ENCODE data around the gene PLAAT4.
"Not testable (repeated sequence)": the region's sequence is repeated elsewhere in the genome, so short reads cannot be mapped to it uniquely, and the experiment has no call there.

Gene PLAAT4

GRCh38 chr11:63537293-63538101, 889 bp downstream of the PLAAT4 start:
- DNase-seq (ENCODE audit: low read depth, low spot score): no peak

DNA sequence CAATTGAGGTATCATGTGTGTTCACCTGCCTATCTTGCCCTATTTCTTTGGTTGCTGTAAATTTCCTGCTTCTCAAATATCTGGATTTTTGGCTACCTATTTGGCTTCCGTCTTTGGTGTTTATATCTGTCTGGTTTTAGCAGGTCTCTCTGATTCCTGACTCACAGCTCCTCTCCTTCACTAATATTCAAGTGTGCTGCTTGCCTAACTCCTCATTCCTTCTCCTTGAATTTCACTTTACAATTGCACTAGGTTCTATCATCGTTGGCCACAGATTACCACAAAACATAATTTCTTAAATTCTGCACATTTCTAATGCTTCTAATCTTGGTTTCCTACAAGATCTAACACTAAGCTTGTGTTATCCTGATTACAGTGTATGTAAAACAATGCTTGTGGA, 5.9 kb downstream of the PLAAT4 start:
- DNase-seq (ENCODE audit: low read depth, low spot score): not testable (repeated sequence)

- no peak for DNase-seq (ENCODE audit: low read depth, low spot score)
Observed at GRCh38 chr11:63543711-63544110, 7.1 kb downstream of the PLAAT4 start.

DNA sequence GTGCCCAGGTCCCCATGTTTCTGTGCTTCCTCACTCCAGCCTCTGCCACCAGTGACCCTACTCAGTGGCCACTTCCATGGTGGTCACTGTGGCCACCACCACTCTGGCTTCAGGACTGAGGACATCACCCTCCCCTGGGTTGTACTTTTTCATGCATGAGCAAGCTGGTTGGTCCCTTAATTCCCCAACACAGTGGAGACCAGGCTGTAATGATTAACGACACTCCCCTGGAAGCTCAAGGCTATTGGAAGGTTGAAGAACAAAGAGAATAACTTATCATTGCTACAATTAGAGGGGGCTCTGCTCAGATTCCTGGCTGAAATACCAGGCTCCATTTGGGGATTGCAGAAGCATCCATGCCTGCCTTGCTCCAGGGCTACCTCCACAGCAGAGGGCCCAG, 10.5 kb downstream of the PLAAT4 start:
- DNase-seq (ENCODE audit: low read depth, low spot score): no peak

DNA sequence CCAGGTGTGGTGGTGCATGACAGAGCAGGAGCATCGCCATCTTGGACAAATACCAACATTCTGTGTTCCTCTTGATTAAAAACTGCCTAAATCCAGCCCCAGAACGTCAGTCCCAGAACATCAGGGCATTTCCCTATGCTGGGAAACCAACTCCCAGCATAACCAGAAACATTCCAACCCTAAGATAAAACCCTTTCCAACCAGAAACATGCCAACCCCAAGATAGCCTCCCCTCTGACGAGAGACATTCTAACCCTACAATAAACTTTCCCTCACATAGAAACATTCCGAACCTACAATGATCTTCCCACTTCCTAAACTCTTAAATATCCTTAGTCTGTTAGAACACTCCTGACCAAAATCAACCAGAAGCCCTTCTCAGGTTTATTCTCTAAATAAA, 11.6 kb downstream of the PLAAT4 start:
- no peak for DNase-seq (ENCODE audit: low read depth, low spot score)

DNA sequence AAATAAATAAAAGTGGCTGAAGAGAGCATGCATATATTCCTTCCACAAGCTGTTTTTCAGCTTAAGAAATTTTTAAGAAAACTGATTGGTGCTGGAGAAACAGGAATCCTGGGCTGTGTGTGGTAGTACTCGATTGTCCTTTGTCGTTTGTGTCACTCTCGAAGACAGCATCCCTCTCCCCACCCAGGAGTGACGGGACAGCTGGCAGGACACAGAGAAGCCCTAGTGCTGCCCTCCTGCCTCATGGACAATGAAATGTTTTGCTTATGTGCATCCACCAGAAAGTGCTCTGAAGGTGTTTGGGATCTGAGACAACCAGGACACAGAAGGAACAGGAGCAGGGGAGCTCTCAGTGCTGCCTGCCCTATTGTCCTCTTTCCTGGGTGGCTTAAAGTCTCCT, 12.8 kb downstream of the PLAAT4 start:
- no peak for DNase-seq (ENCODE audit: low read depth, low spot score)

DNA sequence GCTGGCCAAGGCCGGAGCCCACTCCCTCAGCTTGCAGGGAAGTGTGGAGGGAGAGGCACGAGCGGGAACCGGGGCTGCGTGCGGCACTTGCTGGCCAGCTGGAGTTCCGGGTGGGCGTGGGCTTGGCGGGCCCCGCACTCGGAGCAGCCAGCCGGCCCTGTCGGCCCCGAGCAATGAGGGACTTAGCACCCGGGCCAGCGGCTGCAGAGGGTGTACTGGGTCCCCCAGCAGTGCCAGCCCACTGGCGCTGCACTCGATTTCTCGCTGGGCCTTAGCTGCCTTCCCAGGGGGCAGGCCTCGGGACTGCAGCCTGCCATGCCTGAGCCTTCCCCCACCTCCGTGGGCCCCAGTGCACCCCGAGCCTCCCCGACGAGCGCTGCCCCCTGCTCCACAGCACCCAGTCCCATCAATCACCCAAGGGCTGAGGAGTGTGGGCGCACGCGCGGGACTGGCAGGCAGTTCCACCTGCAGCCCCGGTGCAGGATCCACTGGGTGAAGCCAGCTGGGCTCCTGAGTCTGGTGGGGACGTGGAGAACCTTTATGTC, 13.6 kb downstream of the PLAAT4 start:
- DNase-seq (ENCODE audit: low read depth, low spot score): not testable (repeated sequence)

GRCh38 chr11:63551091-63551888, 14.7 kb downstream of the PLAAT4 start:
- DNase-seq (ENCODE audit: low read depth, low spot score): no peak

DNA sequence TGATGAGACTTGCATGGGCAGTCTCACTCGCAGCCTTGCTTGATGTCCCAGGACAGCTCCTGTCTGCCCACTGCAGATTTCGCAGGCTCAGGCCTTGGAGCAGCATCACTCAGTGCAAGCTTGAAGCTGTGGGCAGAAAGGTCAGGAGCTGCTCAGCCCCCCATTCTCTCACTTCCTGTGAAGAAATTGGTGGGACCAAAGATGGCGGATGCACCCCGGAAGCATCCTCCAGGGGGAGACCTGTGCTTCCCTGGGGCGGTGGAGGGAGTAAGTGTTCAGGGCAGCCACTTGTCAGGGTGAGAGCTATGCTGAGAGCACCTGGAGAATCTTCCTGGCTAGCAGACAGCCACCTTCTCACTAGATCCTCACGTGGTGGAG, 15.3 kb downstream of the PLAAT4 start:
- no peak for DNase-seq (ENCODE audit: low read depth, low spot score)

- DNase-seq (ENCODE audit: low read depth, low spot score): no peak
Observed at GRCh38 chr11:63552921-63553320, 16.3 kb downstream of the PLAAT4 start.

- DNase-seq (ENCODE audit: low read depth, low spot score): no peak
Observed at GRCh38 chr11:63553759-63554158, 17.2 kb downstream of the PLAAT4 start.

- no peak for DNase-seq (ENCODE audit: low read depth, low spot score)
Observed at GRCh38 chr11:63554877-63555223, 18.2 kb downstream of the PLAAT4 start.

GRCh38 chr11:63556404-63557013, 19.9 kb downstream of the PLAAT4 start:
- DNase-seq (ENCODE audit: low read depth, low spot score): no peak

- DNase-seq (ENCODE audit: low read depth, low spot score): no peak
Observed at GRCh38 chr11:63557570-63557969, 21.0 kb downstream of the PLAAT4 start.

- DNase-seq (ENCODE audit: low read depth, low spot score): no peak
Observed at GRCh38 chr11:63558459-63559157, 22.0 kb downstream of the PLAAT4 start.

- DNase-seq (ENCODE audit: low read depth, low spot score): no peak
Observed at GRCh38 chr11:63560506-63561180, 24.0 kb downstream of the PLAAT4 start.

DNA sequence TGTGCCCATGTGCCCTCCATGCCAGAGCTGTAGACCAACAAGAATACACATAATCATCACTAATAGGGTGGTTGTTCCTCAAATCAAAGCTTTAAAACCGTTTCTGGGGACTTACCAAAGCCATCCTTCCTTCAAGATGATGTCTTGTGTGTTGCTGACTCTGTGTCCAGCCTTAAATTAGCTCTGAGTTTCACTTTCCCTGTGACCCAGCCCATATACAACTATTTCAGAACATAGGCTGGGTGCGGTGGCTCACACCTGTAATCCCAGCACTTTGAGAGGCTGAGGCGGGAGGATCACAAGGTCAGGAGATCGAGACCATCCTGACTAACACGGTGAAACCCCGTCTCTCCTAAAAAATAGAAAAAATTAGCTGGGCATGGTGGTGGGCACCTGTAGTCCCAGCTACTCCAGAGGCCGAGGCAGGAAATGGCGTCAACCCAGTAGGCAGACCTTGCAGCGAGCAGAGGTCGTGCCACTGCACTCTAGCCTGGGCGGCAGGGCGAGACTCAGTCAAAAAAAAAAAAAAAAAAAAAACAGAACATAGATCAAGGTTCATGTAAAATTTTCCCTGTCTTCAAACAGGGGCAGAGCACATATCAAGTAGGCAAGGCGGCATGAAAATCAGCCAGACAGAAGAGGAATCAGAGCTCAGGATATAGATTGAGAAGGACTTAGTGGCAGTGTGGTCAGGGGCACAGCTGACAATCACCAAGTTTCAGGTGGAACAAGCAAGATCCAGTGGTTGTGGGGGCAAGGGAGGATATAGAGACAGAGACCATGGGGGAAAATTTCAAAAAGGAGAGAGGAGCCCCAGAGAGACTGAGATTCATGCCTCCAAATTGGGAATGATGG, 26.8 kb downstream of the PLAAT4 start, which contains the start of gene PLAAT2:
Gene PLAAT2 (minus strand): TSS at position 179 of the 855 bp plus-strand sequence. CDS start 55 bp downstream, at position 124.
- no peak for DNase-seq (ENCODE audit: low read depth, low spot score)

GRCh38 chr11:63564056-63564774, 27.6 kb downstream of the PLAAT4 start:
- DNase-seq (ENCODE audit: low read depth, low spot score): no peak

- DNase-seq (ENCODE audit: low read depth, low spot score): no peak
Observed at GRCh38 chr11:63564784-63565350, 28.3 kb downstream of the PLAAT4 start.
